Hypothalamus (tissue), 51 donors: ENCODE measurements around the gene ALKBH5.
A peak's percentile ranks its signal among the peaks of the same experiment; 100 is the strongest.

Experiments
- DNase-seq, 51 donors: peaks; one replicate each; lab custom pipeline; 2025; lab: John Stamatoyannopoulos, UW

Gene ALKBH5

GRCh38 chr17:18256351-18256750 is 72.7 kb downstream of the ALKBH5 start:
- no peak for DNase-seq

- DNase-seq, result no peak
Measured at GRCh38 chr17:18256776-18257175, 73.1 kb downstream of the ALKBH5 start.

GRCh38 chr17:18257268-18257981 is 73.8 kb downstream of the ALKBH5 start:
- DNase-seq, result peak in 7 of 51 donors; percentile 19 to 71 (median 46)

DNA sequence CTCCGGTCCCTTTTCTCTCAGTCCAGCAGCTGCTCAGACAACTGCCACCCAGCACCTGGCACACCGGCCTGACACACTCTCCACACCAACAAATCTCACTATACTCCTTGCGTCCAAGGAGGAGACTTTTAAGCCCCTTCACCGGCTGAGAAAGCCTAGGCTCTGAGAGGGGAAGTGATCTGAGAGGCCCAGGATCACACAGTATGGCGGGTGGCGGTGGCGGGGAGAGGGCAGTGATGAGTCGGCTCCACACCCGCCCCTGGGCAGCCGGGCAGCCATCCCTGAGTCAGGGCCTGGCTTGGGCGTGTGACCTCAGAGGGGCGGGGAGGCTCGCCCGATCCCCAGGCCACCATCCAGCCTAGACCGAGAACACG is 74.3 kb downstream of the ALKBH5 start:
- DNase-seq, result peak in 47 of 51 donors; percentile 7 to 82 (median 61)

- peak in 46 of 51 donors; percentile 18 to 89 (median 56) for DNase-seq
Measured at GRCh38 chr17:18258356-18259038, 74.9 kb downstream of the ALKBH5 start, which contains the start of gene FLII. Gene FLII (minus strand): TSS chr17:18258738. CDS start chr17:18258690, 48 bp downstream.
